A549 treated with CORT108297 at 1 μM for 4 hours (cell line): ENCODE measurements around the gene NAIF1. TPM values are rescaled to one million over a fixed set of nuclear protein-coding genes. Genes with fewer than 3 reads are reported as not detected.

Source experiments
- total RNA-seq: library from RNA; stranded (reverse); fragments of 200-300 nt; extraction: Qiagen RNA extraction; gene quantifications from 5 replicates; pipeline ENCODE4 v1.2.3, GENCODE V29; 2022

Gene NAIF1
- total RNA-seq: 5.1 to 7.5 TPM (median 7.2 TPM) in 5 replicates

GRCh38 chr9:128066713-128067644 is at the start of gene NAIF1:
Gene NAIF1, minus strand, starts transcription at chr9:128067320. Its CDS starts 219 bp downstream, at chr9:128067101.

GRCh38 chr9:128067645-128068385 is 695 bp upstream of the NAIF1 start, which contains the start of gene SLC25A25:
Gene SLC25A25, plus strand, starts transcription at chr9:128068232. Its CDS starts 88 bp downstream, at chr9:128068320.

Other genes with a start within 250 kb of the NAIF1 start
- gene ENG, start 212.7 kb downstream of the NAIF1 start, total RNA-seq: 0.15 to 0.17 TPM (median 0.17 TPM) in 5 replicates
- gene AK1, start 189.6 kb downstream of the NAIF1 start, total RNA-seq: 40.1 to 83.3 TPM (median 73.5 TPM) in 5 replicates
- 22.2 to 26.8 TPM (median 23.4 TPM) in 5 replicates for gene ST6GALNAC6, start 167.7 kb downstream of the NAIF1 start, total RNA-seq
- gene ST6GALNAC4, start 150.3 kb downstream of the NAIF1 start, total RNA-seq: 14.0 to 24.2 TPM (median 22.2 TPM) in 5 replicates
- 1.4 to 2.4 TPM (median 2.3 TPM) in 5 replicates for gene PIP5KL1, start 136.5 kb downstream of the NAIF1 start, total RNA-seq
- 39.5 to 48.4 TPM (median 45.7 TPM) in 5 replicates for gene DPM2, start 129.5 kb downstream of the NAIF1 start, total RNA-seq
- gene EEIG1, start 86.3 kb downstream of the NAIF1 start, total RNA-seq: 50.6 to 81.0 TPM (median 63.1 TPM) in 5 replicates
- gene SLC25A25, start 912 bp upstream of the NAIF1 start, total RNA-seq: 7.0 to 9.2 TPM (median 7.7 TPM) in 5 replicates
- 76.5 to 104 TPM (median 94.8 TPM) in 5 replicates for gene PTGES2, start 60.4 kb upstream of the NAIF1 start, total RNA-seq
- gene LCN2, start 82.1 kb upstream of the NAIF1 start, total RNA-seq: 2.8 to 6.5 TPM (median 3.4 TPM) in 5 replicates
- 41.2 to 69.2 TPM (median 66.0 TPM) in 5 replicates for gene BBLN, start 92.9 kb upstream of the NAIF1 start, total RNA-seq
- gene CIZ1, start 124.3 kb upstream of the NAIF1 start, total RNA-seq: 75.2 to 92.1 TPM (median 88.1 TPM) in 5 replicates
- 78.2 to 96.1 TPM (median 86.9 TPM) in 5 replicates for gene DNM1, start 136.1 kb upstream of the NAIF1 start, total RNA-seq
- 38.8 to 54.8 TPM (median 46.5 TPM) in 5 replicates for gene GOLGA2, start 208.7 kb upstream of the NAIF1 start, total RNA-seq
- gene SWI5, start 209.0 kb upstream of the NAIF1 start, total RNA-seq: 41.5 to 51.4 TPM (median 46.9 TPM) in 5 replicates